Muscle layer of duodenum (tissue), 2 donors: ENCODE data around the gene SBDS.
"Not testable (repeated sequence)": the region's sequence is repeated elsewhere in the genome, so short reads cannot be mapped to it uniquely, and the experiment has no call there.

Experiments used
- H3K27ac ChIP-seq: one replicate; pipeline ENCODE4 v1.7.0; 2013; ENCODE audit warnings: mild to moderate bottlenecking, low read length
- H3K27me3 ChIP-seq: one replicate; pipeline ENCODE4 v1.7.0; 2013; ENCODE audit warnings: low read depth, mild to moderate bottlenecking, control low read depth, low read length
- H3K36me3 ChIP-seq, 2 donors: one replicate each; pipeline ENCODE4 v1.7.0; 2013; ENCODE audit warnings: low read length in 2 of 2, control low read depth in 1 of 2, mild to moderate bottlenecking in 1 of 2; ENCODE audit not compliant: insufficient read depth in 2 of 2, control insufficient read depth in 1 of 2
- H3K4me1 ChIP-seq, 2 donors: one replicate each; pipeline ENCODE4 v1.7.0; 2013; ENCODE audit warnings: low read length in 2 of 2, mild to moderate bottlenecking in 2 of 2, control low read depth in 1 of 2, moderate library complexity in 1 of 2; ENCODE audit not compliant: insufficient read depth in 2 of 2, control insufficient read depth in 1 of 2
- H3K4me3 ChIP-seq, 2 donors: one replicate each; pipeline ENCODE4 v1.7.0; 2013; ENCODE audit warnings: low read length in 2 of 2, low read depth in 1 of 2, mild to moderate bottlenecking in 1 of 2
- H3K9me3 ChIP-seq, 2 donors: one replicate each; pipeline ENCODE4 v1.7.0; 2013; ENCODE audit warnings: low read length in 2 of 2, control low read depth in 1 of 2, mild to moderate bottlenecking in 1 of 2; ENCODE audit not compliant: control insufficient read depth in 1 of 2
- donor health status: healthy.

The SBDS gene

GRCh38 chr7:66995050-66995776 is at the start of gene SBDS:
TSS of gene SBDS (minus strand) at chr7:66995586. CDS start at chr7:66995417, 169 bp downstream.
- peaks cover 5 to 16% of the 10 kb centered on the region in 2 donors for H3K36me3 ChIP-seq

GRCh38 chr7:67043559-67043930 is 48.2 kb upstream of the SBDS start:
- H3K36me3 ChIP-seq, H3K27ac ChIP-seq, H3K4me1 ChIP-seq, H3K4me3 ChIP-seq, H3K27me3 ChIP-seq, H3K9me3 ChIP-seq: not testable (repeated sequence)

More at GRCh38 chr7:66995050-66995776, at the start of gene SBDS:
- H3K9me3 ChIP-seq, H3K27me3 ChIP-seq: not testable (repeated sequence)
- H3K4me3 ChIP-seq: peak within 1 kb of the TSS; percentile 79 to 88
- peak within 1 kb of the TSS; percentile 90 for H3K27ac ChIP-seq
- peaks cover 0 to 16% of the 10 kb centered on the region in 2 donors for H3K4me1 ChIP-seq

GRCh38 chr7:67042781-67043558 is 47.6 kb upstream of the SBDS start:
- not testable (repeated sequence) for H3K4me3 ChIP-seq, H3K36me3 ChIP-seq, H3K27me3 ChIP-seq, H3K27ac ChIP-seq, H3K4me1 ChIP-seq, H3K9me3 ChIP-seq

GRCh38 chr7:67040832-67041231 is 45.4 kb upstream of the SBDS start:
- H3K27ac ChIP-seq, H3K27me3 ChIP-seq, H3K4me1 ChIP-seq, H3K36me3 ChIP-seq, H3K9me3 ChIP-seq, H3K4me3 ChIP-seq: not testable (repeated sequence)

DNA sequence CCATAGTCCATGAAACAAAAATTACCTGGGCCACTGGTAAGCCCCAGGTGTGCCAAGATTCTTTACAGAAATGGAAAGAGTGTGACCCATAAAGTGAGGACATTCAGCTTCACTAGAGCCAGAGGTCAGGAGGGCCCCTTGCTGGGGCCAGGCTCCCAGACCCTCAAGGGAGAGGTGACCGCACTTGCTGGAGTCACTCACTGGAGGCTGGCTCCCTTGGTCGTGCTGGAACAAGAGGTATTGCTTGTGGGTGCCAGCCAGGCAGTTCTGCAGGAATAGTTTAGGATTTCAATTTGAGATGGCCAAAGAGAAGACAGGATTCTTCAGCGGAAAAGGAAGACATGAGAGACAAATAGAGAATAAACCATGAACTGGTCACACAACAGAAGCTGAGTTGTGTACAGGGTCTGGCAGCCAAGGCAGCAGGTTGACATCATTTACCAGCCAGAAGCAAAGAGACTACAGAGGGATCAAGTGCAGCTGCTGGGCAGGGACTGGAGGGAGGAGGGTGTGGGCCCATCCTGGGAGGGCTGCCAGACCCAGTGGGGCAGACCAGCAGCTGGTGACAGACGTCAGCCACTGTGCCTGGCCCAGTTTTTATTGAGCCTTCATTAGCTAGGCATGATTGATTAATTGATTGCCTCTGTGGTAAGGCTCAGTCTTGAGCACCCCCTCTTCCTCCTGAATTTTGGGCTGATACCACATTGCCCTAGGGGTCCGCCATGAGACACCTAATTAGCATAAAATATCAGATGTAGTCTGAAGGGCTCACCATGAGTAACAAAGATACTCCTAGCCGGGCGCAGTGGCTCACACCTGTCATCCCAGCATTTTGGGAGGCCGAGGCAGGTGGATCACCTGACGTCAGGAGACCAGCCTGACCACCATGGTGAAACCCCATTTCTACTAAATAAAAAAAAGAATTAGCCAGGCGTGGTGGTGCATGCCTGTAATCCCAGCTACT is 41.3 kb upstream of the SBDS start:
- H3K4me3 ChIP-seq, H3K27me3 ChIP-seq, H3K4me1 ChIP-seq, H3K36me3 ChIP-seq, H3K9me3 ChIP-seq, H3K27ac ChIP-seq: not testable (repeated sequence)

- no peak overlapping the region for H3K27ac ChIP-seq
- no peak overlapping the region for H3K4me3 ChIP-seq
- no peaks in the 10 kb centered on the region for H3K27me3 ChIP-seq
- no peaks in the 10 kb centered on the region for H3K4me1 ChIP-seq
- H3K36me3 ChIP-seq: peaks cover 0 to 11% of the 10 kb centered on the region in 2 donors
- H3K9me3 ChIP-seq: no peaks in the 10 kb centered on the region
These were observed 37.9 kb upstream of the SBDS start for GRCh38 chr7:67033251-67033650.

GRCh38 chr7:67031685-67032084 is 36.3 kb upstream of the SBDS start:
- H3K27ac ChIP-seq, H3K27me3 ChIP-seq, H3K4me3 ChIP-seq, H3K4me1 ChIP-seq, H3K9me3 ChIP-seq: not testable (repeated sequence)
- H3K36me3 ChIP-seq: peaks cover 0 to 11% of the 10 kb centered on the region in 2 donors

DNA sequence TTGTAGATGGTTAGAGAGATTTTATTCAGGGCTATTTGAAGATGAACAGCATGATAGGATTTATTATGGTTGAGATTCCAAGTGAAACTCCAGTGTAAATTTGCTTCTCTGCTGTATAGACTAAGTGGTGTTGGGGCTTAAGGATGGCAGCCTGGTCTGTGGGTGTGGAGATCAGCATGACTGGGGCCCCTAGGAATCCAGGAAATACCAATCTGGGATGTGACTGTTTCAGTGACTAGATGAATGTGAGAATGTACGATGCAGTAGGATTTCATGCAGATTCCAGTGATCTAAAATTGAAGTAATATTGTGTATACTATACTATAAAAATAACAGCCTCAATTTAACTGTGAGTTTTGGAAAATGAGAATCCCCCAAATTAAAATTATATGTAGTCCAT is 30.1 kb upstream of the SBDS start:
- H3K36me3 ChIP-seq: peaks cover 6 to 16% of the 10 kb centered on the region in 2 donors
- not testable (repeated sequence) for H3K4me1 ChIP-seq, H3K27me3 ChIP-seq, H3K4me3 ChIP-seq, H3K27ac ChIP-seq, H3K9me3 ChIP-seq

GRCh38 chr7:67022511-67022910 is 27.1 kb upstream of the SBDS start:
- peaks cover 12 to 33% of the 10 kb centered on the region in 2 donors for H3K36me3 ChIP-seq
- no peaks in the 10 kb centered on the region for H3K9me3 ChIP-seq
- no peak overlapping the region for H3K27ac ChIP-seq
- no peaks in the 10 kb centered on the region for H3K27me3 ChIP-seq
- no peak overlapping the region for H3K4me3 ChIP-seq
- H3K4me1 ChIP-seq: no peaks in the 10 kb centered on the region

GRCh38 chr7:67021260-67021659 is 25.9 kb upstream of the SBDS start:
- no peaks in the 10 kb centered on the region for H3K4me1 ChIP-seq
- H3K27me3 ChIP-seq: no peaks in the 10 kb centered on the region
- H3K4me3 ChIP-seq: no peak overlapping the region
- H3K27ac ChIP-seq: no peak overlapping the region
- H3K36me3 ChIP-seq: peaks cover 12 to 33% of the 10 kb centered on the region in 2 donors
- H3K9me3 ChIP-seq: no peaks in the 10 kb centered on the region
